Smooth muscle cell (in vitro differentiated cells): ENCODE measurements around the gene TRPC6. TPM values are rescaled to one million over a fixed set of nuclear protein-coding genes. Genes with fewer than 3 reads are reported as not detected.

Experiments
- DNase-seq: peaks from one replicate; lab custom pipeline; 2025; ENCODE audit not compliant: unreplicated experiment; lab: John Stamatoyannopoulos, UW
- H2AFZ ChIP-seq: fragments of 200-600 bp; sonication (generic); 2 replicates; pipeline ENCODE4 v1.6.0; 2016; ENCODE audit warnings: antibody characterized with exemption, low read depth, mild to moderate bottlenecking
- H3F3A ChIP-seq: fragments of 200-600 bp; sonication (generic); 2 replicates; pipeline ENCODE4 v1.6.0; 2017; ENCODE audit warnings: antibody characterized with exemption, low read depth
- H3K27ac ChIP-seq: fragments of 200-600 bp; sonication (generic); 2 replicates; pipeline ENCODE4 v1.5.1; 2016; ENCODE audit warnings: low read depth, mild to moderate bottlenecking
- H3K27me3 ChIP-seq: fragments of 200-600 bp; sonication (generic); 2 replicates; pipeline ENCODE4 v1.6.1; 2016; ENCODE audit warnings: low read depth, mild to moderate bottlenecking
- H3K36me3 ChIP-seq: fragments of 200-600 bp; sonication (generic); 2 replicates; pipeline ENCODE4 v1.5.1; 2016; ENCODE audit warnings: low read depth
- H3K4me1 ChIP-seq: fragments of 200-600 bp; sonication (generic); 2 replicates; pipeline ENCODE4 v1.5.1; 2016; ENCODE audit warnings: low read depth
- H3K4me2 ChIP-seq: fragments of 200-600 bp; sonication (generic); 2 replicates; pipeline ENCODE4 v1.6.0; 2016; ENCODE audit warnings: mild to moderate bottlenecking
- H3K4me3 ChIP-seq: fragments of 200-600 bp; sonication (generic); 2 replicates; pipeline ENCODE4 v1.5.1; 2016; ENCODE audit warnings: mild to moderate bottlenecking
- H3K79me2 ChIP-seq: fragments of 200-600 bp; sonication (generic); 2 replicates; pipeline ENCODE4 v1.6.0; 2016; ENCODE audit warnings: low read depth, mild to moderate bottlenecking
- H3K9ac ChIP-seq: fragments of 200-600 bp; sonication (generic); 2 replicates; pipeline ENCODE4 v1.6.0; 2016; ENCODE audit warnings: low read depth
- H3K9me3 ChIP-seq: fragments of 200-600 bp; sonication (generic); replicated peaks from 2 replicates; pipeline ENCODE4 v1.5.1; 2016; ENCODE audit warnings: low read depth
- H4K20me1 ChIP-seq: fragments of 200-600 bp; sonication (generic); 2 replicates; pipeline ENCODE4 v1.6.0; 2016; ENCODE audit warnings: low read depth
- WGBS: methylation state at CpG from one replicate; pipeline ENCODE4 v1.1.7; 2016; ENCODE audit warnings: low lambda C conversion rate; 5-methylcytosine and 5-hydroxymethylcytosine counted together
- polyA plus RNA-seq: library from polyadenylated mRNA; unstranded; fragments of >200 nt; fragmentation: Nextera tagmentation; extraction: Ambion mirVana; gene quantifications from 2 replicates; pipeline ENCODE4 v1.2.1, GENCODE V29; 2016
- total RNA-seq: library from RNA; depleted of rRNA; stranded (reverse); fragments of >200 nt; gene quantifications from 2 replicates; pipeline ENCODE4 v1.2.3, GENCODE V29; 2014
- TF ChIP-seq, protein P1 (sequence below): fragments of 200-600 bp; sonication (generic); IDR thresholded peaks from 2 replicates; pipeline ENCODE4 v1.5.1; 2017; ENCODE audit warnings: borderline replicate concordance, mild to moderate bottlenecking, antibody characterized with exemption; ENCODE audit not compliant: insufficient read depth, poor library complexity, severe bottlenecking

Gene TRPC6
- total and polyA plus RNA-seq, 2 experiments from 2014 or later, result 0.18 TPM; not detected in 1

DNA sequence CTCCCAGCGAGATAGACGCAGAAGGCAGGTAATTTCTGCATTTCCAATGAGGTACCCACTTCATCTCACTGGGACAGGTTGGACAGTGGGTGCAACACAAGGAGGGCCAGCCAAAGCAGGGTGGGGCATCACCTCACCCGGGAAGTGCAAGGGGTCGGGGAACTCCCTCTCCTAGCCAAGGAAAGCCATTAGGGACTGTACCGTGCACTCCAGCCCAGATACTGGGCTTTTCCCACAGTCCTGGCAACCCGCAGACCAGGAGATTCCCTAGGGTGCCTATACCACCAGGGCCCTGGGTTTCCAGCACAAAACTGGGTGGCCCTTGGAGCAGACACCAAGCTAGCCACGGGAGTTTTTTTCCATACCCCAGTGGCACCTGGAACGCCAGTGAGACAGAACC, 17.2 kb downstream of the TRPC6 start:
- no peak for DNase-seq
- Histone ChIP-seq H3K36me3 (no peaks in the 10 kb centered on the region), H3K27ac (no peak overlapping the region), H4K20me1 (no peaks in the 10 kb centered on the region), H3K9ac (no peak overlapping the region), H2AFZ (no peak overlapping the region), H3K4me1 (no peaks in the 10 kb centered on the region), H3K4me2 (no peak overlapping the region), H3K4me3 (no peak overlapping the region), H3F3A (no peaks in the 10 kb centered on the region), H3K79me2 (no peaks in the 10 kb centered on the region), H3K27me3 (no peaks in the 10 kb centered on the region), H3K9me3 (no peaks in the 10 kb centered on the region)
- TF ChIP-seq, protein P1, sequence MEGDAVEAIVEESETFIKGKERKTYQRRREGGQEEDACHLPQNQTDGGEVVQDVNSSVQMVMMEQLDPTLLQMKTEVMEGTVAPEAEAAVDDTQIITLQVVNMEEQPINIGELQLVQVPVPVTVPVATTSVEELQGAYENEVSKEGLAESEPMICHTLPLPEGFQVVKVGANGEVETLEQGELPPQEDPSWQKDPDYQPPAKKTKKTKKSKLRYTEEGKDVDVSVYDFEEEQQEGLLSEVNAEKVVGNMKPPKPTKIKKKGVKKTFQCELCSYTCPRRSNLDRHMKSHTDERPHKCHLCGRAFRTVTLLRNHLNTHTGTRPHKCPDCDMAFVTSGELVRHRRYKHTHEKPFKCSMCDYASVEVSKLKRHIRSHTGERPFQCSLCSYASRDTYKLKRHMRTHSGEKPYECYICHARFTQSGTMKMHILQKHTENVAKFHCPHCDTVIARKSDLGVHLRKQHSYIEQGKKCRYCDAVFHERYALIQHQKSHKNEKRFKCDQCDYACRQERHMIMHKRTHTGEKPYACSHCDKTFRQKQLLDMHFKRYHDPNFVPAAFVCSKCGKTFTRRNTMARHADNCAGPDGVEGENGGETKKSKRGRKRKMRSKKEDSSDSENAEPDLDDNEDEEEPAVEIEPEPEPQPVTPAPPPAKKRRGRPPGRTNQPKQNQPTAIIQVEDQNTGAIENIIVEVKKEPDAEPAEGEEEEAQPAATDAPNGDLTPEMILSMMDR, result no peak
- WGBS, result 84% methylated on average over 7 of the region's 8 CpGs

DNA sequence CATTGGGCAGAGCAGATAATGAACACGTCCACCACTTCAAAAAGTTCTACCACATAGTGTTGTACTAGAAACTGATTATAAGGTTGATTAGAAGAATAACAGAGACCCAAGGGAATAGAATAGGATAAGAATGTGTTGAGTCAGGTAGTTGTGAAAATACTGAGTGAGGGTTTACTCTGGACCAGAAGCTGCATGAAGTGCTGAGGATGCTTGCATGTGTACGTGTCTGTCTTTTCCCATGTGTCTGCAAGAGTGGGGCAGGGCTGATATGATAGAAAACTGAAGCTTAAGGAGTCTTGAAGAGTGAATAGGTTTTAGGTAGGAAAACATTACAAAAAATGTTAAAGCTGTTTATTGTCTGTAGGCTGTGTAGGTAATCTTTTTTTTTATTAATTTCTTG, 20.6 kb downstream of the TRPC6 start:
- Histone ChIP-seq H3K9me3 (no peaks in the 10 kb centered on the region), H3K9ac (no peak overlapping the region), H2AFZ (no peak overlapping the region), H3K27ac (no peak overlapping the region), H3K4me1 (no peaks in the 10 kb centered on the region), H4K20me1 (no peaks in the 10 kb centered on the region), H3K36me3 (no peaks in the 10 kb centered on the region), H3K27me3 (no peaks in the 10 kb centered on the region), H3K4me3 (no peak overlapping the region), H3F3A (no peaks in the 10 kb centered on the region), H3K4me2 (no peak overlapping the region), H3K79me2 (no peaks in the 10 kb centered on the region)
- TF ChIP-seq, protein P1, result no peak
- DNase-seq, result no peak
- 96% methylated on average over 2 of the region's 2 CpGs for WGBS

DNA sequence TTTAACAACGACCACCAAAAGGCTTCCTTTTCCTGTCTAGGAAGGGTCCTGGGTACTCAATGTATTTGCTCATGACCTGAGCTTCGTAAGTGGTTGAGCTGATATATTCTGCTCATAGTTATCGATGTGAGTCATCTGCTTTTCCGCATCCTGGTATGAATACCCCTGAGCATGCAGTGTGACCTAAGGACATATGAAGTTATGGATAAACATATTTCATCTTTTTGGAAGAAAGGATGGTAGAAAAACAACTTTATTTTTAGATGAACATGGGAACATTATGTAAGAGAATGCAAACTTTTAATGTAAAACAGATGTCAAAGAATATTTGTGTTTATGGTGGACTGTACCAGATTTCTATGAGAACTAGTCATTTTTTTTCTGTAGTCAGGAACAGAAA, 28.4 kb downstream of the TRPC6 start:
- H2AFZ ChIP-seq, result no peak overlapping the region
- H3K9me3 ChIP-seq, result no peaks in the 10 kb centered on the region
- H4K20me1 ChIP-seq, result no peaks in the 10 kb centered on the region
- H3K9ac ChIP-seq, result no peak overlapping the region
- no peaks in the 10 kb centered on the region for H3K27me3 ChIP-seq
- H3F3A ChIP-seq, result no peaks in the 10 kb centered on the region
- TF ChIP-seq, protein P1, result no peak
- no peak overlapping the region for H3K4me3 ChIP-seq
- no peak overlapping the region for H3K4me2 ChIP-seq
- WGBS, result 89% methylated on average over 4 of the region's 4 CpGs
- H3K36me3 ChIP-seq, result no peaks in the 10 kb centered on the region
- H3K79me2 ChIP-seq, result no peaks in the 10 kb centered on the region
- H3K4me1 ChIP-seq, result no peaks in the 10 kb centered on the region
- no peak overlapping the region for H3K27ac ChIP-seq
- DNase-seq, result no peak

DNA sequence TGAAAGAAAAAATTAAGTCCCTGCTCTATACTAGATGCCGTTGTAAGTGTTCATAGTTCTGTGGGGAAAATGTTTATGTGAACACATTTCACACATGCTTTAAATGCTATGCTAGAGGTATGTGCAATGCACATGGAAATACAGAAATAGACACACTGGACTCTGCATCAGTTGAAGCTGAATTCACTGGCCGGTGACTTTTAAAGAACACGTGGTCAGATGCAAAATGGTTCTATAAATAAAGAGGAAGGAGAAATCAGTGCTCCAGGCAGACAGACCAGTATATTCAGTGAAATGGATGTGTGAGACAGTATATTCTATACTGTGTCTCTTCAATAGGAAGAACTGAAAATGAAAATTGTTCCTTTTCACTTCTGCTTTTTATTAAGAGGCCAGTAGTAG, 29.9 kb downstream of the TRPC6 start:
- 64% methylated on average over 3 of the region's 3 CpGs for WGBS
- H3K4me3 ChIP-seq, result no peak overlapping the region
- no peaks in the 10 kb centered on the region for H3K36me3 ChIP-seq
- H3K27ac ChIP-seq, result no peak overlapping the region
- TF ChIP-seq, protein P1, result no peak
- DNase-seq, result no peak
- no peaks in the 10 kb centered on the region for H4K20me1 ChIP-seq
- no peaks in the 10 kb centered on the region for H3K9me3 ChIP-seq
- H3K4me1 ChIP-seq, result no peaks in the 10 kb centered on the region
- H3F3A ChIP-seq, result no peaks in the 10 kb centered on the region
- no peak overlapping the region for H3K9ac ChIP-seq
- no peak overlapping the region for H3K4me2 ChIP-seq
- no peaks in the 10 kb centered on the region for H3K27me3 ChIP-seq
- no peaks in the 10 kb centered on the region for H3K79me2 ChIP-seq
- no peak overlapping the region for H2AFZ ChIP-seq
